ENCODE results near the gene CCN5.

Gene CCN5

GRCh38 chr20:44745122-44745597 lies 30.0 kb downstream of the CCN5 start:
- no peaks in the 10 kb centered on the region for H3K9me3 ChIP-seq (ENCODE audit: control insufficient read depth, insufficient read depth, low read length)
- H3K36me3 ChIP-seq (ENCODE audit: insufficient read depth, low read length) = no peaks in the 10 kb centered on the region
- H3K4me1 ChIP-seq (ENCODE audit: insufficient read depth, low read length) = 0 out of 2 replicates have a peak, but pooled peaks cover 7% of the 10 kb centered on the region
- H3K9ac ChIP-seq (ENCODE audit: low read depth, low read length) = no peak overlapping the region; the same call in 1 of the 2 replicates

- no peaks in the 10 kb centered on the region for H3K36me3 ChIP-seq (ENCODE audit: insufficient read depth, low read length)
- H3K9ac ChIP-seq (ENCODE audit: low read depth, low read length) = peak within 1 kb of the TSS; percentile 64
- H3K4me1 ChIP-seq (ENCODE audit: insufficient read depth, low read length) = 0 out of 2 replicates have a peak, but pooled peaks cover 7% of the 10 kb centered on the region
- H3K9me3 ChIP-seq (ENCODE audit: control insufficient read depth, insufficient read depth, low read length) = no peaks in the 10 kb centered on the region
Measured at GRCh38 chr20:44745598-44746366, 30.6 kb downstream of the CCN5 start, which contains the start of gene KCNK15. KCNK15 (plus strand) TSS chr20:44745865; CDS start chr20:44745911, 46 bp downstream.

DNA sequence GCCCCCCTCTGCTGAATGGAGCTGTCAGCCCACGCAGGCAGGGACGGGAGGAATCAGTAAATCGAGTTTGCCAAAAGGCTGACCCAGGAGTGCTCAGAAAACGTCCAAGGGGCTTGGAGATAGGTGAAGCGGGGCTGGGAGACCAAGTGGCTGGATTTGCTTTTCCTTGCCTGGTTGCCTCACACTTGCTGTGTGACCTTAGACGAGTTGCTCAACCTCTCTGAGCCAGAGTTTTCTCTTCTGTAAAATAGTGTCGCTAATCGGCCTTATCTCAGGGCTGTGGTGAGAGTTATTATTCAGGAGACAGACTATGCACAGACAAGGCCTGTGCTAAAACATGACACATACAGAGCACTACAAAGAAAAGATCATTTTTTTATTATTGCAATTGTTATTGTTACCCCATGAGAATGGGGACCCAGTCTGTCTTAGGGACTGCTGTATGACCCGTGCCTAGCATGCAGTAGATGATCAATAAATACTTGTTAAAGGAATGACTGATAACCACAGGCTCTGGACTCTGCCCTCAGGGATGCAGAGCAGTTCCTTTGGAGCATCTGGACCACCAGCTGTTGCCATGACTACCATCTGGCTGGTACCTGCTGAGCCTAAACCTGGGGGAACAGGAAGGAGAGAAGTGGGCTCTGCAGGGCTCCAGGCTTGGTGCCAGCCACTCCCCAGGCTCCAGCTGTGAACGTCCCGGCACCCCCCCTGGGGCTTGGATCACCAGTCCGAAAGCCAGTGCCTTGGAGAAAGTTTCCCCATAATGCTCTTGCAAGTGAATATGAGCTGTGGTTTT lies 31.4 kb downstream of the CCN5 start:
- Histone ChIP-seq H3K9ac (ENCODE audit: low read depth, low read length) (peak overlapping the region; percentile 64; the same call in 1 of the 2 replicates), H3K36me3 (ENCODE audit: insufficient read depth, low read length) (no peaks in the 10 kb centered on the region), H3K4me1 (ENCODE audit: insufficient read depth, low read length) (0 out of 2 replicates have a peak, but pooled peaks cover 7% of the 10 kb centered on the region), H3K9me3 (ENCODE audit: control insufficient read depth, insufficient read depth, low read length) (no peaks in the 10 kb centered on the region)

DNA sequence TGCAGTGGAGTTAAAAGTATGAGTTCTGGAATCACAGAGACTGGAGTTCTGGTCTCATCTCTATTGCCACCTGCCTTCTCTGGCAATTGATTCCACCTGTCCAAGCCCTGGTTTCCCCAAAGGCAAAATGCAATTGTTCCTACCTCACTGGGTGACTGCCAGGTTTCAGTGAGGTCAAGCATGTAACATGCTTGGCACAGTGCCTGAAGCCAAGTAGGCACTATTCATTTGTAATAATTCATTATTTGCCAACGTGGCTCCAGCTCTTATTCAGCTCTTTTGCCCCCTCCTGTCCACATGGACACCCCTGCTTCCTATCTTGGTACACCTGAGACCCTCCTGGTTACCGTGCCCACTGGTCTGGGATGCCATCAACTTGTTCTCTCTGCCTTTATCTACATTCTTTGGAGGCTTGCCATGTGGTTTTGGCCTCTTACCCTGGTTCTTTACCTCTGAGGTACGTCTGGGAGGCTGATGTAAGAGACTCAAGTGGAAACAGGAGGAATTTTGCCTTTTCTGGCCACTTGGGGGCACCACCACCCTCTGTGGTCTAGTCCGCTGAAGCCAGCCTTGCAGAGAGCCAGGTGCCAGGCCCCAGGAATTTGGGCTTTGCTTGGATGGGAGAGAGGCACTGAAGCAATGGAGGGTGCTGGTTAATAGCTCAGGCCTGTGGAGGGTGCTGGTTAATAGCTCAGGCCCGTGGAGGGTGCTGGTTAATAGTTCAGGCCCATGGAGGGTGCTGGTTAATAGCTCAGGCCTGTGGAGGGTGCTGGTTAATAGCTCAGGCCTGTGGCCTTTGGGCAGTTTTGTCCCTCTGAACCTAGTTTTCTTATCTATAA lies 32.2 kb downstream of the CCN5 start:
- H3K4me1 ChIP-seq (ENCODE audit: insufficient read depth, low read length) = 0 out of 2 replicates have a peak, but pooled peaks cover 8% of the 10 kb centered on the region
- no peaks in the 10 kb centered on the region for H3K36me3 ChIP-seq (ENCODE audit: insufficient read depth, low read length)
- H3K9ac ChIP-seq (ENCODE audit: low read depth, low read length) = no peak overlapping the region
- no peaks in the 10 kb centered on the region for H3K9me3 ChIP-seq (ENCODE audit: control insufficient read depth, insufficient read depth, low read length)

DNA sequence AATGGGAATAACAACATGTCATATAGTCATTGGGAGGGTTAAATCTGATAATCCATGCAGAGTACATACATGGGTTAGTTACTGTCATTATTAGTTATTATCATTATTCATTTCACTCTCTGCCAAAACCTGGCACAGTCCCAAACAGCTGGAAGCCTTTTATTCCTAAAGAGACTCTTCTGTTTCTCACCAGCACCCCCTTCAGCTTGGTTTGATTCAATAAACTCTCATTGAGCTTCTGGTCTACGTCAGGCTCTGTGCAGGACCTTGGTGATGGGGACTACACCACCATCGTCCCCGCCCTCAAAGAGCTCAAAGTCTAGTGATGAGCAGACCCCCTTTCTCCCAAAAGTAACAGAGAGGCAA lies 32.8 kb downstream of the CCN5 start:
- H3K36me3 ChIP-seq (ENCODE audit: insufficient read depth, low read length) = no peaks in the 10 kb centered on the region
- H3K9ac ChIP-seq (ENCODE audit: low read depth, low read length) = no peak overlapping the region

DNA sequence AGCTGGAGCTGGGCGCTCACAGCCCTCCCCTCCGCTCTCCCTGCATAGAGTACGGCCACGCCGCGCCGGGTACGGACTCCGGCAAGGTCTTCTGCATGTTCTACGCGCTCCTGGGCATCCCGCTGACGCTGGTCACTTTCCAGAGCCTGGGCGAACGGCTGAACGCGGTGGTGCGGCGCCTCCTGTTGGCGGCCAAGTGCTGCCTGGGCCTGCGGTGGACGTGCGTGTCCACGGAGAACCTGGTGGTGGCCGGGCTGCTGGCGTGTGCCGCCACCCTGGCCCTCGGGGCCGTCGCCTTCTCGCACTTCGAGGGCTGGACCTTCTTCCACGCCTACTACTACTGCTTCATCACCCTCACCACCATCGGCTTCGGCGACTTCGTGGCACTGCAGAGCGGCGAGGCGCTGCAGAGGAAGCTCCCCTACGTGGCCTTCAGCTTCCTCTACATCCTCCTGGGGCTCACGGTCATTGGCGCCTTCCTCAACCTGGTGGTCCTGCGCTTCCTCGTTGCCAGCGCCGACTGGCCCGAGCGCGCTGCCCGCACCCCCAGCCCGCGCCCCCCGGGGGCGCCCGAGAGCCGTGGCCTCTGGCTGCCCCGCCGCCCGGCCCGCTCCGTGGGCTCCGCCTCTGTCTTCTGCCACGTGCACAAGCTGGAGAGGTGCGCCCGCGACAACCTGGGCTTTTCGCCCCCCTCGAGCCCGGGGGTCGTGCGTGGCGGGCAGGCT lies 35.1 kb downstream of the CCN5 start:
- Histone ChIP-seq H3K36me3 (ENCODE audit: insufficient read depth, low read length) (no peaks in the 10 kb centered on the region), H3K9me3 (ENCODE audit: control insufficient read depth, insufficient read depth, low read length) (no peaks in the 10 kb centered on the region), H3K9ac (ENCODE audit: low read depth, low read length) (no peak overlapping the region), H3K4me1 (ENCODE audit: insufficient read depth, low read length) (peaks cover 13% of the 10 kb centered on the region; the same call in 1 of the 2 replicates)

More for the DNA sequence above, 32.8 kb downstream of the CCN5 start:
- peaks cover 13% of the 10 kb centered on the region; the same call in 1 of the 2 replicates for H3K4me1 ChIP-seq (ENCODE audit: insufficient read depth, low read length)
- H3K9me3 ChIP-seq (ENCODE audit: control insufficient read depth, insufficient read depth, low read length) = no peaks in the 10 kb centered on the region

DNA sequence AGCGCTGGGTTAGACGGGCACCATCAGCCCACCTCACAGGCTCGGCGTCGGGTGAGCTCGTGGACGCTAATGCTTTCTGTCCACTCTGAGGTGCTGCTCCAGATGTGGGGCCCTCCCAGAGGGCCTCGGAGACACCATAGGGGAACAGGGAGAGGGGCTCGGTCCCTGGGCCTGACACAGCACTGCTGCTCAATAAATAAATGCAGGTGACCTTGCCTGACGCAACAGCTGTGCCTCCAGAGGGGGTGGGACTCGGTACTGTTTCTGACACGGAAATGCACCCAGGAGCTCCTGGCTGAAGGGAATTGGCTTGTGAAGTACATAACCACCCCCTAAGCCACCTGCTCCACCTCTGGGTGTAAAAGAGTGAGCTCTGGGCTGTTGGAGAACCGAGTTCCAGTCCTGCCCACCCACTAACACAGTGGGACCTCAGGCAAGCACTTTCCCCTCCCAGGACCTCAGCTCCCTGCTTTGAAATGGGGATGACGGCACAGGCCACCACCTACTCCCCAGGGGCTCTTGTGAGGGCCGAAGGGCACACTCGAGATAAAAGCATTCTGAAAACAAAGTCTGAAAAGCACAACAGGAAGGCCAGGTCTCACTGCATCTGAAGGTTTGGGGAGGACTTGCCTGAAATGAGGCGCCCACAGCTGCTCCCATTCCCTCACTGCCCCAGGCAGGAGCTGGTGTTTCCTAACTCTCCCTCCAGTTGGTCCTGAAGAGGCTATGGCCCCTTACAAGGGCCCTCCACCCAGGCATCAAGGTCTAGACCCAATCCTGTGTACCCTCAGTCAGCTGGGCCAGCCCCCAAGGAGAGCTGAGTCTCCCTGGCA lies 37.1 kb downstream of the CCN5 start:
- Histone ChIP-seq H3K9ac (ENCODE audit: low read depth, low read length) (no peak overlapping the region), H3K36me3 (ENCODE audit: insufficient read depth, low read length) (no peaks in the 10 kb centered on the region), H3K4me1 (ENCODE audit: insufficient read depth, low read length) (peaks cover 7% of the 10 kb centered on the region; the same call in 1 of the 2 replicates), H3K9me3 (ENCODE audit: control insufficient read depth, insufficient read depth, low read length) (no peaks in the 10 kb centered on the region)

DNA sequence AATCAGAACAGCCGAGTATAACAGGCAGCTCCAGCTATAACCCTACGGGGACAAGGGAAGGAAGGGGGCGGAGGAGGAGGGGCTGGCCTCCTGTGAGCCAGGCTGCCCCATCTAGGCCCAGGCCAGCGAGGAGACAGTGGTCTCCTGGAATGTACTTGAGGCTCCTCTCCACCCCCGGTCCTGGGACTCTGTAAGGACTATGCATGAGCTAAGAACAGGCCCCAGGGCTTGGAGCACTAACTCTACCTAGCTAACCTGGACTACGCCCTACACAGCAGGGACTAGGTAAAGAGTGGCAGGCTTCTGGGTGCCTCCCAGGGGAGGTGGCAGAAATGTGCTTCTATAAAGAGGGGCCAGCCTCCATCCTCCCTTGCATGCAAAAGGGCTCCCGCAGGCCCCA lies 39.4 kb downstream of the CCN5 start:
- H3K9me3 ChIP-seq (ENCODE audit: control insufficient read depth, insufficient read depth, low read length) = no peaks in the 10 kb centered on the region
- no peaks in the 10 kb centered on the region for H3K36me3 ChIP-seq (ENCODE audit: insufficient read depth, low read length)
- H3K4me1 ChIP-seq (ENCODE audit: insufficient read depth, low read length) = peaks cover 6% of the 10 kb centered on the region; the same call in 1 of the 2 replicates
- H3K9ac ChIP-seq (ENCODE audit: low read depth, low read length) = no peak overlapping the region

GRCh38 chr20:44756011-44756688 lies 41.0 kb downstream of the CCN5 start:
- H3K36me3 ChIP-seq (ENCODE audit: insufficient read depth, low read length) = no peaks in the 10 kb centered on the region
- H3K9me3 ChIP-seq (ENCODE audit: control insufficient read depth, insufficient read depth, low read length) = no peaks in the 10 kb centered on the region
- no peak overlapping the region for H3K9ac ChIP-seq (ENCODE audit: low read depth, low read length)
- peaks cover 6% of the 10 kb centered on the region; the same call in 1 of the 2 replicates for H3K4me1 ChIP-seq (ENCODE audit: insufficient read depth, low read length)

GRCh38 chr20:44756956-44757355 lies 41.8 kb downstream of the CCN5 start:
- no peaks in the 10 kb centered on the region for H3K9me3 ChIP-seq (ENCODE audit: control insufficient read depth, insufficient read depth, low read length)
- H3K9ac ChIP-seq (ENCODE audit: low read depth, low read length) = no peak overlapping the region
- H3K36me3 ChIP-seq (ENCODE audit: insufficient read depth, low read length) = no peaks in the 10 kb centered on the region
- H3K4me1 ChIP-seq (ENCODE audit: insufficient read depth, low read length) = peaks cover 6% of the 10 kb centered on the region; the same call in 1 of the 2 replicates

DNA sequence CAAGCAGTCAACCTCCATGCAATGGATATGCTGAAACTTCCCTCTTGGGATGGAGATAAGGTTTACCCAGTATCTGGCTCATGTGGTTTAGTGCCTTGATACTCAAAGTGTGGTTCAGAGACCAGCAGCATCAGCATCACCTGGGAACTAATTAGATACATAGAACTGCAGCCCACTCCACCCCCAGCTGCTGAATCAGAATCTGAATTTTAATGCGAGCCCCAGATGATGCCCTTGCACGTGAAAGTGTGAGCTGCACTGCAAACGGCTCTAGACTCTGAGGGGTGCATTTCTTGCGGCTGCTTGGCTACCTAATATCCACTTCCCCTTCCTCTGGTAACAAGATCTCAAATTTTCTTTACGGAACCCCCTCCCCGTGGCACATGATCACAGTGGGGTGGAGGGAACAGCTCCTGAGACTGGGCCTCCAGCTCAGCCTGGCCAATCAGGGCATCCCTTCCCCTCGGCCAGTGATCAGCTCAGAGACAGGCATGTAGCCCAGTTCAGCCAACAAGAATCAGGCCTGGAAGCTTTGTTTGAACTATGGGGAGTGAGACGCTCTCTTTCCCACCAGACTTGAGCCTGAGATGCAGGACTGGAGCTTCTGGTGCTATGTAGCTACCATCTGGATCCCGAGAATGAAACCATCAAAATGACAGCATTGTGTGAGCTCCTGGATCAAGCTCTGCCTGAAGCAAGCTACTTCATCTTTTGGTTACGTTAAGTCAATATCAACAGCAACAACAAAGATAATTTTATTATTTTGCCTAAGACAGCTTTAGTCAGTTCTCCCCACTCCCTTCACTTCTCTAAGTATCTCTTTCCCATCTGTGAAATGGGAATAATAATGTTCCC lies 43.3 kb downstream of the CCN5 start:
- no peaks in the 10 kb centered on the region for H3K36me3 ChIP-seq (ENCODE audit: insufficient read depth, low read length)
- H3K9me3 ChIP-seq (ENCODE audit: control insufficient read depth, insufficient read depth, low read length) = no peaks in the 10 kb centered on the region
- no peak overlapping the region for H3K9ac ChIP-seq (ENCODE audit: low read depth, low read length)
- H3K4me1 ChIP-seq (ENCODE audit: insufficient read depth, low read length) = no peaks in the 10 kb centered on the region

DNA sequence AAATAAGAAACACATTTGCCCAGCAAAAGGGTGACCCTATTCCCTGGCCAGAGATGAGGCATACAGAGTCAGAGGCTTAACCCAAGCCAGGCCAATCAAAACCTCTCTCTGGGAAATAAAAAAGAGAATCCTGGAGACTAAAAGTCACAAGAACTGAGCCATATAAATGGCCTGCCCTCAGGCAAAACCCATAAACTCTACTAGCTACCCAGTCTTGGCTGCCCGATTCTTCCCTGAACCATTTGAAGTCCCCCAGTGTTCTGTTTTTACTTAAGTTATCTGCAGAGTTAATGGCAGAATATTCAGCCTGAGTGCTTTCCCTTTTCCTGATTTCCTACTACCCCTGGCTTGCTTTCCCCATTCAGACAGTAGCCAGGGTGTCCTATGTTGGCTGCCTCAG lies 44.4 kb downstream of the CCN5 start:
- Histone ChIP-seq H3K36me3 (ENCODE audit: insufficient read depth, low read length) (no peaks in the 10 kb centered on the region), H3K4me1 (ENCODE audit: insufficient read depth, low read length) (no peaks in the 10 kb centered on the region), H3K9ac (ENCODE audit: low read depth, low read length) (no peak overlapping the region), H3K9me3 (ENCODE audit: control insufficient read depth, insufficient read depth, low read length) (no peaks in the 10 kb centered on the region)
